Muscle of back (tissue), 11 donors: ENCODE results near the gene HMGN2. TPM values are rescaled to one million over a fixed set of nuclear protein-coding genes. Genes with fewer than 3 reads are reported as not detected.
"Not testable (repeated sequence)": the region's sequence is repeated elsewhere in the genome, so short reads cannot be mapped to it uniquely, and the experiment has no call there.

Source experiments
- DNase-seq, 3 donors: peaks; one replicate each; pipeline versions ENCODE4 v3.0.0 to v3.0.0-alpha.2; 2013
- polyA plus RNA-seq, 10 donors: library from polyadenylated mRNA; unstranded; fragments of 120-200 nt; gene quantifications; one replicate each; pipeline ENCODE4 v1.2.1, GENCODE V29; 2013; ENCODE audit not compliant: insufficient read length in 10 of 10

Gene HMGN2
- polyA plus RNA-seq, 10 donors: 552 to 838 (median 657) TPM

GRCh38 chr1:26472901-26473845 is 933 bp downstream of the HMGN2 start:
- peak; percentile 96 to 98 (median 96) for DNase-seq

GRCh38 chr1:26474818-26475217 is 2.6 kb downstream of the HMGN2 start:
- DNase-seq: no peak

DNA sequence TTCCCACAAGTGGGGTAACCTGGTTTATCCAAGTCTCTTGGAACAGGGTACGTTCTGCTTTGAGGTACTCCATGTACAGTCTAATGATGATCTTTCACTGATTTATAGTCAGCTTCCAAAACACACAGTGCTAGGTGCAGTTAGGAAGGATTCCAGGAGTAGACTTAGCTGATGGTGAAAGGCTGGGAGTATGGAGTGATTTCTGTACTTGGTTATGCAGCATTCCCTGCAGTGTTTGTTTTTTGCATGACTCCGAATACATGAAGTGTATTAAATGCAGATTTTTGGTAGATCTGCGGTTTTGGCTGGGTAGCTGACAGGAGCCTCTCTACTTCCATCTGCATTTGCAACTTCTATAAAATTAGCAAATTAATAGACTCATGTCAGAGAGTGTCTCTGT is 3.7 kb downstream of the HMGN2 start:
- no peak for DNase-seq

GRCh38 chr1:26476958-26477357 is 4.7 kb downstream of the HMGN2 start:
- DNase-seq: no peak

- DNase-seq: no peak
These were observed 5.4 kb downstream of the HMGN2 start for GRCh38 chr1:26477446-26478152.

- no peak for DNase-seq
These were observed 5.9 kb downstream of the HMGN2 start for GRCh38 chr1:26478159-26478558.

DNA sequence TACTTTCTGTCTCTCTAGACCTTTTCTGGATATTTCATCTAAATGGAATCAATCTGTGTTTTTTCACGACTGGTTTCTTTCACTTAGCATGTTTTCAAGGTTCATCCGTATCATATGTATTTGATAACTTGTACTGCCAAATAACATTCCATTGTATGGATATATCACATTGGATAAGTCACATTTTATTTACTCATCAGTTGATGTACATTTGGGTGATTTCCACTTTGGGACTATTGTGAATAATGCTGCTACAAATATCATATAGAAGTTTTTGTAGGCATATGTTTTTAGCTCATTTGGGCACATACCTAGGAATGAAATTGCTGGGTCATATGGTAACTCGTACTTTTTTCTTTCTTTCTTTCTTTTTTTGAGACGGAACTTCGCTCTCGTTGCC is 6.7 kb downstream of the HMGN2 start:
- no peak for DNase-seq

GRCh38 chr1:26482921-26483320 is 10.7 kb downstream of the HMGN2 start:
- DNase-seq: peak in 1 of 3 donors; percentile 24

GRCh38 chr1:26483980-26484379 is 11.7 kb downstream of the HMGN2 start:
- peak in 1 of 3 donors; percentile 25 for DNase-seq

GRCh38 chr1:26490155-26490554 is 17.9 kb downstream of the HMGN2 start:
- DNase-seq: no peak

DNA sequence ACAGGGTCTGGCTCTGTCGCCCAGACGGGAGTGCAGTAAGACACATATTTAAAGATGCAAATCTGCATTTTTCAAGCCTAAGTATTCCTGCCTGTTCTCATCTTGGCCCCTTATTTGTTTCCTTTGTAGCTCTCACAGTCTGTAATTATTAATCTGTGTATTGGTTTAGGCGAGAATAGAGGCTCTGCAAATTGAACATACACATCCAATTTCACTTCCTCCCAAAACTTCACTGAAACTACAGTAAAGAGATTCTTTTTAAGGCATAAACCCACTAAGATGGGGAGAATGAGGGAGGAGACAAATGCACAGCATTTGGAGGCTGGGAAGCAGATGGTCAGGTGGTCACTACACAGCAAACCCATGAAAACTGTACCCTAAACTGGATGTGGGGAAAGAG is 21.0 kb downstream of the HMGN2 start:
- DNase-seq: no peak

- DNase-seq: no peak
These were observed 21.7 kb downstream of the HMGN2 start for GRCh38 chr1:26493938-26494337.

GRCh38 chr1:26496861-26497260 is 24.6 kb downstream of the HMGN2 start:
- DNase-seq: peak in 1 of 3 donors; percentile 51

DNA sequence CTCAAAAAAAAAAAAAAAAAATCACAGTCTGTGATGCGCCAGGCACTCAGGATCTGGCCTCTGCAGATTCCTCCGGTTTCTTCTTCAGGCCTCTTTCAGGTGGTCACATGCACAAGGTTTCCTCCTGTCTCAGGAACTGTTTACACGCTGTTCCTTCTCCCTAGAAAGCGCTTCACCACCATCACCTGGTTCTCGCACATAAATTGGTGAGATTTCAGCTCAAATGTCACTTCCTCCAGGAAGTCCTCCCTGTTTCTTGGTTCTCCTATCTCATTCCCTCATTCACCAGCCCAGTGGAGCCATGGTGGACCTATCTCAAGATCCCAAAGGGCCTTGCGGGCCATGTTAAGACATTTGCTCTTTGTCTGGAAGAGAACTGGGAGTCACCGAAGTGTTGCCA is 26.7 kb downstream of the HMGN2 start:
- no peak for DNase-seq

DNA sequence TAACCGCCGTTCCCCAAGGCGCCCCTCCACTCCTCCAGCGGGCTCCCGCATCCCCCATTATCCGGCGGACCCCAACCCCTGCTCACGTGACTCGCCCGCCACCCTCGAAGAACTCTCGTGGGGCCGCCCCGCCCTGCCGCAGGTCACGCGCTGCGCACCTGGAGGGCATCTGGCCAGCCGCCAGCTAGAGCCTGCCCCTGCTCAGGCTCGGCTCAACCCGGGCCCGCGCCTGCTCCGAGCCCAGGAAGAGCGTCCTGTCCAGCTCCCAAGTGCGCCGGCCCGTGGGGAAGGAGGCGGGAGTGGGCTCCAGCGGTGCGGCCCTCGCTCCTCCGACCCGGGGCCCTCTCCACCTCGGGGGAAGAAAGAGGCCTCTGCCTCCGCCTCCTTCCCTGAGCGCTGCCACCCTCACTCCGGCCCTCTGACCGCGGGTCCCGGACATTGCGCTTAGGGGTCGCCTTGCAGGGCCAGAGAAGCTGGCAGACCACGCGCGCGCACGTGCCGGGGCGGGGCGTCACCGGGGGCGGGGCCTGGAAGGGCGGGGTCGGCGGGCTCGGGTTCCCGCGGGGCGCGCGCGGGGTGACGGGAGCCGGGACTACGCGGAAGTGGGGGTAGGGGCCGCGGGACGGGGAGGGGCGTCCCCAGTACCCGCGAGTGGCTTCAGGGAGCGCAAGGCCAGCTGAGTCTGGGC is 28.4 kb downstream of the HMGN2 start:
- DNase-seq: peak; percentile 82 to 94 (median 84)

DNA sequence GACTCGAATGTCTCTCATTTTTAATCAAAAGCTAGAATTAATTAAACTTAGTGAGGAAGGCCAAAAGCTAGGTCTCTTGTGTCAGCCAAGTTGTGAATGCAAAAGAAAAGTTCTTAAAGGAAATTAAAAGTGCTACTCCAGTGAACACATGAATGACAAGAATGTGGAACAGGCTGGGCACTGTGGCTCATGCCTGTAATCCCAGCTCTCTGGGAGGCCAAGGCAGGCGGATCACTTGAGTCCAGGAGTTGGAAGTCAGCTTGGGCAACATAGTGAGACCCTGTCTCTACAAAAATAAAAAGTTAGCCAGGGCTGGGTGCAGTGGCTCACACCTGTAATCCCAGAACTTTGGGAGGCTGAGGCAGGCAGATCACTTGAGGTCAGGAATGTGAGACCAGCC is 38.5 kb downstream of the HMGN2 start:
- not testable (repeated sequence) for DNase-seq

DNA sequence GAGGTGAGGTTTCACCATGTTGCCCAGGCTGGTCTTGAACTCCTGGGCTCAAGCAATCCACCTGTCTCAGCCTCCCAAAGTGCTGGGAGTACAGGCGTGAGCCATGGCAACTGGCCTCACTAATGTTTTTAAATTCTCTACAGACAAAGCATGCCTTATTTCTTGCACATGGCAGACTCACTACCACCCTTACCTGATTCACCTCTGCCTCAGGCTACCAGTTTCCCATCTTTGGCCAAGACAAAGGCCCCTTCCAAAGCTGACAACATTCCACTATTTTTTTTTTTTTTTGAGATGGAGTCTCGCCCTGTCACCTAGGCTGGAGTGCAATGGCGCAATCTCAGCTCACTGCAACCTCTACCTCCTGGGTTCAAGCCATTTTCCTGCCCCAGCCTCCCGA is 43.6 kb downstream of the HMGN2 start:
- DNase-seq: not testable (repeated sequence)

GRCh38 chr1:26516987-26517765 is 44.9 kb downstream of the HMGN2 start:
- DNase-seq: no peak

- no peak for DNase-seq
These were observed 45.5 kb downstream of the HMGN2 start for GRCh38 chr1:26517766-26518049.

DNA sequence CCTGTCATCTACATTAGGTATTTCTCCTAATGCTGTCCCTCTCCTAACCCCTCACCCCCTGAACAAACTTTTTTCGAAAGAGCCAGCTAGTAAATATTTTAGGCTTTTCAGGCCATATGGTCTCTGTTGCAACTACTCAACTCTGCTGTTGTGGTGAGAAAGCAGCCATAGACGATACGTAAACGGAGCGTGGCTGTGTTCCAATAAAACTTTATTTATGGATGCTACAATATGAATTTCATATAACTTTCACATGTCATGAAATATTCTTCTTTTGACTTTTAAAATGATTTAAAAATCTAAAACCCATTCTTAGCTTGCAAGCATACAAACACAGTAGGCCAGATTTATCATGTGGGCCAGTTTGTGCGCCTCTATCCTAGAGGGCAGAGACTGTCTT is 46.1 kb downstream of the HMGN2 start:
- DNase-seq: no peak

DNA sequence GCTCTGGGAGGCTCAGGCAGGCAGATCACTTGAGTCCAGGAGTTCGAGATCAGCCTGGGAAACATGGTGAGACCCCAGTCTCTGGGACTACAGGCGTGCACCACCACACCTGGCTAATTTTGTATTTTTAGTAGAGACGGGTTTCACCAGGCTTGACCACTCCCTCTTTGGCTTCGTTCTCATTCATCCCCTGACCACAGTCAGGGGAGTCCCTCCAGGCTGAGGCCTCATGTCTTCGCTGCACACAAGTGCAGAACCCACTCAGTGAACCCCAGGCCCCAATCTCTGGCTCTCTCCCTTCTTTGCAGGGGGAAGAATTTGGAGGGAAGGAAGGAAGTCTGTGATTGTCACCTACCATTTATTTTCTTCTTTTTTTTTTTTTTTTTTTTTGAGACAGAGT is 48.1 kb downstream of the HMGN2 start:
- DNase-seq: no peak

- no peak for DNase-seq
These were observed 49.4 kb downstream of the HMGN2 start for GRCh38 chr1:26521669-26522030.
